Fibroblast of villous mesenchyme (primary cell): ENCODE measurements around the gene CBX4. TPM values are rescaled to one million over a fixed set of nuclear protein-coding genes. Genes with fewer than 3 reads are reported as not detected.

Experiments
- DNase-seq: peaks from one replicate; pipeline ENCODE4 v3.0.0-alpha.2; 2010; ENCODE audit warnings: low read depth
- H3K4me3 ChIP-seq: 2 replicates; pipeline ENCODE4 v1.5.1; 2011; ENCODE audit warnings: low read depth, mild to moderate bottlenecking, low read length
- total RNA-seq: library from RNA; depleted of rRNA; stranded (reverse); fragments of >200 nt; gene quantifications from 2 replicates; pipeline ENCODE4 v1.2.3, GENCODE V29; 2012
- TF ChIP-seq, protein P1 (sequence below): IDR thresholded peaks from 2 replicates; pipeline ENCODE4 v1.5.1; 2012; ENCODE audit warnings: low read depth, mild to moderate bottlenecking, low read length; ENCODE audit not compliant: insufficient read depth

The CBX4 gene
- total RNA-seq, 1 donor, result 13.0 TPM

DNA sequence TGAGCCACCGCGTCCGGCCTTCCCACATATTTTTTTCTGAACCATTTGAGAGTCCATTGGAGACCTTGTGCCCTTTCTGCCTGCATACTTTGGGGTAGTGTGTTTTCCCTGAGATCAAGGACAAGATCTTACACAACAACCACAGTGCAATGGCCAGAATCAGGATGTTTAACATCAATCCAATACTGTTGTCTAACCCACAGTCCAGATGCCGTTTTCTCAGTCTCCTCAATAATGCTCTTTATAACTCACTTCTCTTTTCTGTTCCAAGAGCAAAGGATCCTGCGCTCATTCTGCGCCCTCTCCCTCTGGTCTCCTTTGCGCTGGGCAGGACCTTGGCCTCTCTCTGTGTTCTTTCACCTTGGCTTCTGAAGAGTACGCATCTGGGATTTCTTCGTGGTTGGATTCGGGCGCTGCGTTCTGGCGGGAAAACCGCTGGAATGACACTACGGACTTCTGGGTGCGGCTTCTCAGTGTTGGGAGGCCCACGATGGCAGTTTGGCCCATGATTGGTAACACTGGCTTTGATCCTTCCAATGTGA is 16.6 kb downstream of the CBX4 start:
- no peak for DNase-seq
- no peak overlapping the region for H3K4me3 ChIP-seq
- TF ChIP-seq, protein P1, sequence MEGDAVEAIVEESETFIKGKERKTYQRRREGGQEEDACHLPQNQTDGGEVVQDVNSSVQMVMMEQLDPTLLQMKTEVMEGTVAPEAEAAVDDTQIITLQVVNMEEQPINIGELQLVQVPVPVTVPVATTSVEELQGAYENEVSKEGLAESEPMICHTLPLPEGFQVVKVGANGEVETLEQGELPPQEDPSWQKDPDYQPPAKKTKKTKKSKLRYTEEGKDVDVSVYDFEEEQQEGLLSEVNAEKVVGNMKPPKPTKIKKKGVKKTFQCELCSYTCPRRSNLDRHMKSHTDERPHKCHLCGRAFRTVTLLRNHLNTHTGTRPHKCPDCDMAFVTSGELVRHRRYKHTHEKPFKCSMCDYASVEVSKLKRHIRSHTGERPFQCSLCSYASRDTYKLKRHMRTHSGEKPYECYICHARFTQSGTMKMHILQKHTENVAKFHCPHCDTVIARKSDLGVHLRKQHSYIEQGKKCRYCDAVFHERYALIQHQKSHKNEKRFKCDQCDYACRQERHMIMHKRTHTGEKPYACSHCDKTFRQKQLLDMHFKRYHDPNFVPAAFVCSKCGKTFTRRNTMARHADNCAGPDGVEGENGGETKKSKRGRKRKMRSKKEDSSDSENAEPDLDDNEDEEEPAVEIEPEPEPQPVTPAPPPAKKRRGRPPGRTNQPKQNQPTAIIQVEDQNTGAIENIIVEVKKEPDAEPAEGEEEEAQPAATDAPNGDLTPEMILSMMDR, result no peak

DNA sequence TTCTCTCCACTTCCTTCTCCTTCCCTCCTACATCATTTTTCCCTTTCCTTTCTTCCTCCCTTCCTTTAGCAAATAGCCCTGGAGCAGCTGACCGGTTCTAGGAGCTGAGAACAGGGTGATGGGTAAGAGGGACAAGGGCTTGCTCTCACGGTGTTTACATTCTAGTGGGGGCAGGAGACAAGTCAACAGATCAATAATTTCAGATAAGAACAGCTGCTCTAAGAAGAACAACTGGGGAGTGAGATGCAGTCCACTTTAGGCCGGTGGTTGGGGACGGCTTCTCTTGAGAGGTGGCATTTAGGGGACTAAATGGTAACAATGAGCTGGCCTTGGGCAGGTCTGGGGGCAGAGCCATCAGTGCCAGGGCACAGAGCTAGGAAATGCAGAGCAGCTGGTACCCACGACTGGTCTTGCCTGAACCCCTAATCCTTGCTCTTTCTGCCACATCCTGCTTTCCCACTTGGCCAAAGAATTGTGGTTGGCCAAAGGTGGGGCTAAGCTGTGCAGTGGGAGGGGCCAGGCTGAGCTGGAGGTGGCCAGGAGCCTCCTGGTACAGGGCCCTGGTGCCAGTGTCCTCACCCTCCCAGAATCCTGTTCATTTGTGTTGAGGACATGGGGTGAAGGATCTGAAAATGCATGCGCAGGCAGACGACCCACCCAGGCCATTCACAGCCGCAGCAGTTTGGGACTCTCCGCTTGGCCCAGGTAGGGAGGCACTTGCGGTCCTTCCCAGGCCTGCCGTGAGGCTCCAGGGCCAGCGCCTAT is 17.7 kb downstream of the CBX4 start:
- no peak for DNase-seq
- no peak overlapping the region for H3K4me3 ChIP-seq
- TF ChIP-seq, protein P1, result no peak

DNA sequence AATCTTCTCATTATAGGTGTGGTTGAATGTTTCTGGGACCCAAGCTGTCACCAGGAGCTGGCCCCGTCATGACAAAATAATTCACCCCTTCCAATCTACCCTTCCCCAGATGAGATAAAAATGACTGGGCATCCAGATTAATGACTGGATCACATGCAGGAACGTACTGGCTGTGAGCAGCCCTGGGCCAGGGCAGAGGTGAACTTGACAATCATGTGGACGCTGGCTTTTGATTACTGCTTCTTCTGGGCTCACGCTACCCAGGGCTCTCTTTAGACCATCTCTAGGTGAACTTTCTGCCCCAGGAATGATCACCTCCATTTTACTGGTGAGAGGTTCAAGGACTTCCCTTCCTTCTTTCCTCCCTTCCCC is 18.3 kb downstream of the CBX4 start:
- TF ChIP-seq, protein P1, result no peak
- no peak for DNase-seq
- H3K4me3 ChIP-seq, result no peak overlapping the region

DNA sequence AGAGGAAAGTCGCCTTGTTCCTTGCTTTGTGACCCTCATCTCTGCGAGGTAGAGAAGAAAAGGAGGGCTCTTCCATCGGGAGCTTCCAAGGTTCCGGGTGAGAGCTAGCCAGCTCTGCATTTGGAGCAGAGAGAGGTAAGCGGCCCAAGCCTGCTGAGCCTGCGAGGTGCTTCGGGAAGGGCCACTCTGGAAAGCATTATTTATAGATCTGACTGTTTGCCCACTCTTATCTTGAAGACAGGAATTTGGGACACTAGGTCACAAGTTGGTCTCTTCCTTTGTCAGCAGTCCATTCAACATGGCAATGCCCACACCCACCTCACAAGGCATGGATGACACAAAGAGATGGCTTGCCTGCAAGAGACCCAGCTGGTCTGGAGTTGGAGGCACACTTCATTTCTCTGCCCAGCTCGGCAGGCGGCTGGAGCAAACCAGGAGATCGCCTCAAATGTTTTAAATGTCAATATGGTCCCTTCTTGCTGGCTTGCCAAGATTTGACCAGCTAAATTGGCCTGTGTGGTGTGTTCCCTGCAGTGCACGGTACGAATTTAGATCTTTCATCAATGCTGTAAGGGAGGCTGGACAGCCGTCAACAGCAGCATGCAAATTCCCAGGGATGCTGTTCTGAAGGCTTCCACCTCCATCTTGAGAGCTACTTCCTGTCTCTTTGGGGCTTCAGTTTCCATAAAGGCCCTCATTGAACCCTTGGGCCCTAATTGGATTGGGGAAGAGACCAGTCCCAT is 19.5 kb downstream of the CBX4 start:
- no peak for DNase-seq
- TF ChIP-seq, protein P1, result no peak
- no peak overlapping the region for H3K4me3 ChIP-seq

DNA sequence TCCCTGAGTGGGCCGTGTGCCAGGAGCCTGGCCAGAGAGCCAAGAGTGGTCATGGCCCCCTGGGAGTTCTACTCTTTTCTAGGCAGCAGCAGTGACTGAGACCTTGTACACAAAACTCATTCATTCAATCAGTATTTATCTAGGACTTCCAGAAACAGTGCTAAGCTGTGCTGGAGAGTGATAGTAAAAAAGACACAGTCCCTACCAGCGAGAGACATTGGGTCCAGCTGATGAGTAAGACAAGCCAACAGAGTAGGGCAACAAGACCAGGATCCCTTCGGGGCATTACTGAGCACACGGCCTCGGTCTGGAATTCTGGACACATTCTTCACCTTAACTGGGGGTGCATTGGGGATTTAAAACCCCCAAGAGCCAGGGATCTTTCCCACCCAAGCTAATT is 20.2 kb downstream of the CBX4 start:
- TF ChIP-seq, protein P1, result no peak
- no peak for DNase-seq
- no peak overlapping the region for H3K4me3 ChIP-seq

DNA sequence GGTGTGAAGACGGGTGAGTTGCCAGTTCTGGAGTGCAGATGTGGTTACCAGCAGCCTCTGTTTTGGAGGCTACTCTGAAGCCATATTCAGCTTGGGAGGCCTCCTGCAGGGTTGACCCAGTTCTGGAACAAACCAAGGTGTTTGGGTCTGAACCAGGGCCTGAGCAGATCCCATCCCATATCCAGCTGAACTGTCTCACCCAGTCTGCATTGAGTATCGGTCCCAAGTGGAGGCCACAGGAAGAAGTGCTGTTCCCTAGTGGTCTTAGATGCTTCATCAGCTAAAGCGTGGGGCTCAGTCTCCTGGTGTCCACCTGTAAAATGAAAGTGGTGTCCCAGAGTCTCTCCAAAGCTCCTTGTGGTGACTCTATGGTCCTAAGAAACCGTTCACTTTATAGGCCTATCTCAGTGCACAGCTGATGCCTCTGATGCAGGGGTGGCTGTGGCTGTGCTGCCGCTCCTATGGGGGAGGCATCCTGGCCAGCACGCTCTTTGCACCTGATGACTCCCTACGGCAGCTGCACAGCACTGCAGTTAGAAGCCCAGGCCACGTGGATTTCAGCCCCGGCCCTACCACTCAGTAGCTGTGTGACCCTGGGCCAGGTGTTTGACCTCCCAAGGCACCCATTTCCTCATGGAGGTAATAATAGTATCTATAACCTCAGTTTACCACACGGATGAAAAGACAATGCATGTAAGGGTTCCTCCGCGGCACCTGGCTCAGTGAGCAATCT is 21.0 kb downstream of the CBX4 start:
- DNase-seq, result no peak
- TF ChIP-seq, protein P1, result no peak
- no peak overlapping the region for H3K4me3 ChIP-seq
